A673 (cell line): ENCODE data around the gene TYSND1. TPM values are rescaled to one million over a fixed set of nuclear protein-coding genes. Genes with fewer than 3 reads are reported as not detected.

Experiments used
- BruUV-seq: library from RNA; stranded (reverse); fragments of 400-500 nt; replicated peaks from 2 replicates; lab custom pipeline; 2021; lab: Mats Ljungman, UMichigan
- CTCF ChIA-PET: fragments of 300-600 bp; sonication (Branson Sonifier 250); formaldehyde crosslinking; loops from one replicate; lab custom pipeline; 2022; ENCODE audit warnings: antibody characterized with exemption; lab: Charles Lee
- POLR2A ChIA-PET: fragments of 300-600 bp; sonication (Branson Sonifier 250); formaldehyde crosslinking; loops from one replicate; lab custom pipeline; 2022; ENCODE audit warnings: antibody characterized with exemption; ENCODE audit not compliant: low non-redundant PET; lab: Charles Lee
- DNase-seq: peaks from one replicate; pipeline ENCODE4 v3.0.0-alpha.2; 2015; ENCODE audit warnings: low spot score
- H3K27ac ChIP-seq: fragments of 200-600 bp; sonication (generic); 2 replicates; pipeline ENCODE4 v1.5.1; 2016; ENCODE audit warnings: mixed run types, low read depth, mild to moderate bottlenecking, mixed read lengths, antibody characterized with exemption, low read length; ENCODE audit not compliant: poor library complexity, severe bottlenecking
- H3K27me3 ChIP-seq: fragments of 200-600 bp; sonication (generic); replicated peaks from 2 replicates; pipeline ENCODE4 v1.6.1; 2017; ENCODE audit warnings: mixed run types, low read depth, mild to moderate bottlenecking, mixed read lengths, antibody characterized with exemption, low read length; ENCODE audit not compliant: insufficient read depth, poor library complexity
- H3K36me3 ChIP-seq: fragments of 200-600 bp; sonication (generic); 2 replicates; pipeline ENCODE4 v1.6.1; 2016; ENCODE audit warnings: mixed run types, mild to moderate bottlenecking, mixed read lengths, antibody characterized with exemption, low read length; ENCODE audit not compliant: insufficient read depth, poor library complexity, severe bottlenecking
- H3K4me1 ChIP-seq: fragments of 200-600 bp; sonication (generic); 2 replicates; pipeline ENCODE4 v1.6.1; 2017; ENCODE audit warnings: mixed run types, mild to moderate bottlenecking, mixed read lengths, antibody characterized with exemption, low read length; ENCODE audit not compliant: insufficient read depth, poor library complexity, severe bottlenecking
- H3K4me3 ChIP-seq: fragments of 200-600 bp; sonication (generic); 2 replicates; pipeline ENCODE4 v1.5.1; 2016; ENCODE audit warnings: low read depth, mixed run types, mild to moderate bottlenecking, mixed read lengths, low read length; ENCODE audit not compliant: poor library complexity, severe bottlenecking
- H3K9me3 ChIP-seq: fragments of 200-600 bp; sonication (generic); 2 replicates; pipeline ENCODE4 v1.6.1; 2016; ENCODE audit warnings: mixed run types, low read depth, mild to moderate bottlenecking, mixed read lengths, antibody characterized with exemption, low read length; ENCODE audit not compliant: poor library complexity, severe bottlenecking
- CTCF ChIP-seq: fragments of 300-800, 200-600 bp; sonication (generic); conservative IDR thresholded peaks from 2 replicates; pipeline ENCODE4 v1.5.1; 2017; ENCODE audit warnings: low read depth, mild to moderate bottlenecking, antibody characterized with exemption, low read length, moderate library complexity, mixed read lengths
- EZH2 ChIP-seq: fragments of 200-600 bp; sonication (generic); IDR thresholded peaks from 2 replicates; pipeline ENCODE4 v1.6.1; 2017; ENCODE audit warnings: borderline replicate concordance, low read depth, mild to moderate bottlenecking, mixed read lengths, antibody characterized with exemption, low read length; ENCODE audit not compliant: poor library complexity, severe bottlenecking
- intact Hi-C: fragments of 100-400 bp; cut with micrococcal nuclease; formaldehyde crosslinking; loops from one replicate; pipeline ENCODE4 v1.10.0; 2022; ENCODE audit not compliant: unreplicated experiment
- total RNA-seq: library from RNA; stranded (reverse); gene quantifications from 2 replicates; pipeline ENCODE4 v1.2.3, GENCODE V29; 2021

TYSND1 gene
- total RNA-seq, 1 experiment from 2014 or later: 36.5 TPM

- TF ChIP-seq EZH2 (no peak), CTCF (no peak)
- BruUV-seq: no TSS peak
- no peak overlapping the region for H3K4me3 ChIP-seq
- CTCF ChIA-PET: no interaction called here
- POLR2A ChIA-PET: no interaction called here
- no peaks in the 10 kb centered on the region for H3K36me3 ChIP-seq
- no peaks in the 10 kb centered on the region for H3K9me3 ChIP-seq
- H3K27me3 ChIP-seq: no peaks in the 10 kb centered on the region
- no peak for DNase-seq
- intact Hi-C loops: no loop called here
- H3K27ac ChIP-seq: no peak overlapping the region
- peaks cover 22% of the 10 kb centered on the region for H3K4me1 ChIP-seq
Observed at GRCh38 chr10:70190102-70190501, 43.6 kb upstream of the TYSND1 start.

GRCh38 chr10:70188768-70189167 lies 42.3 kb upstream of the TYSND1 start:
- TF ChIP-seq CTCF (no peak), EZH2 (no peak)
- H3K9me3 ChIP-seq: no peaks in the 10 kb centered on the region
- intact Hi-C loops: no loop called here
- H3K36me3 ChIP-seq: no peaks in the 10 kb centered on the region
- CTCF ChIA-PET: no interaction called here
- peaks cover 22% of the 10 kb centered on the region for H3K4me1 ChIP-seq
- no peak overlapping the region for H3K27ac ChIP-seq
- H3K4me3 ChIP-seq: no peak overlapping the region
- POLR2A ChIA-PET: interaction anchor here (0.7 kb wide), 1 partner anchor 153 kb away, joined by 3 read pairs; no protein-coding TSS in a partner anchor
- no peak for DNase-seq
- no peaks in the 10 kb centered on the region for H3K27me3 ChIP-seq
- BruUV-seq: no TSS peak

- no peaks in the 10 kb centered on the region for H3K27me3 ChIP-seq
- TF ChIP-seq CTCF (no peak), EZH2 (no peak)
- ChIA-PET POLR2A (no interaction called here), CTCF (no interaction called here)
- H3K4me1 ChIP-seq: peaks cover 12% of the 10 kb centered on the region
- no peak overlapping the region for H3K4me3 ChIP-seq
- BruUV-seq: no TSS peak
- no peak overlapping the region for H3K27ac ChIP-seq
- no peak for DNase-seq
- no peaks in the 10 kb centered on the region for H3K9me3 ChIP-seq
- intact Hi-C loops: no loop called here
- H3K36me3 ChIP-seq: no peaks in the 10 kb centered on the region
Observed at GRCh38 chr10:70186571-70186970, 40.1 kb upstream of the TYSND1 start.
